Measurements from ENCODE around the gene CDH23. TPM values are rescaled to one million over a fixed set of nuclear protein-coding genes. Genes with fewer than 3 reads are reported as not detected.

Gene CDH23
- total RNA-seq, 6 donors from 2014 or later, result 4.7 to 29.3 (median 10.4) TPM

GRCh38 chr10:71395621-71396020 lies 1.1 kb upstream of the CDH23 start:
- no peaks in the 10 kb centered on the region for H3K9me3 ChIP-seq
- ATAC-seq (ENCODE audit: low FRiP score in 2 of 2) (no peak), DNase-seq (peak in 1 of 2 donors; percentile 6)
- H3K4me1 ChIP-seq, result peaks cover 14 to 25% (median 16%) of the 10 kb centered on the region in 4 donors
- H3K4me3 ChIP-seq, result no peak overlapping the region
- peaks cover 0 to 32% (median 16%) of the 10 kb centered on the region in 4 donors for H3K27me3 ChIP-seq
- no peak for TF ChIP-seq EP300 (IDR thresholded peaks at IDR 0.05)
- peak in 1 of 6 experiments; percentile 12 for TF ChIP-seq CTCF (IDR thresholded peaks at IDR 0.05)
- H3K27ac ChIP-seq, result no peak overlapping the region
- 86 to 88% methylated on average over 4 of the region's 4 CpGs for WGBS, 2 donors
- no peaks in the 10 kb centered on the region for H3K36me3 ChIP-seq

- ATAC-seq (ENCODE audit: low FRiP score in 2 of 2), result peak in 1 of 2 donors; percentile 40
- 31 to 42% methylated on average over 19 to 26 of the region's 46 CpGs for WGBS, 2 donors
- H3K27ac ChIP-seq, result peak overlapping the region in 1 of 4 donors; percentile 67
- H3K36me3 ChIP-seq, result no peaks in the 10 kb centered on the region
- H3K9me3 ChIP-seq, result no peaks in the 10 kb centered on the region
- H3K27me3 ChIP-seq, result peaks cover 0 to 32% (median 16%) of the 10 kb centered on the region in 4 donors
- TF ChIP-seq CTCF (IDR thresholded peaks at IDR 0.05) (peak in 4 of 6 experiments; percentile 38 to 67 (median 52)), POLR2AphosphoS5 (IDR thresholded peaks at IDR 0.05) (no peak)
- DNase-seq, result peak; percentile 30 to 88
- H3K4me1 ChIP-seq, result peaks cover 14 to 25% (median 16%) of the 10 kb centered on the region in 4 donors
- H3K4me3 ChIP-seq, result peak overlapping the region in 3 of 4 donors; percentile 49 to 51 (median 50)
These were observed 523 bp upstream of the CDH23 start for GRCh38 chr10:71396084-71396710.

GRCh38 chr10:71397296-71398212 lies 834 bp downstream of the CDH23 start:
- Histone ChIP-seq H3K4me1 (peaks cover 14 to 25% (median 16%) of the 10 kb centered on the region in 4 donors), H3K4me3 (peak overlapping the region; percentile 19 to 51 (median 50)), H3K9me3 (no peaks in the 10 kb centered on the region), H3K27me3 (peaks cover 0 to 32% (median 16%) of the 10 kb centered on the region in 4 donors), H3K36me3 (no peaks in the 10 kb centered on the region), H3K27ac (peak overlapping the region in 2 of 4 donors; percentile 7 to 67)
- DNase-seq (peak; percentile 20 to 90), ATAC-seq (ENCODE audit: low FRiP score in 2 of 2) (peak in 1 of 2 donors; percentile 16)
- 0 to 4% methylated on average over 5 to 28 of the region's 82 CpGs for WGBS, 2 donors
- no peak for TF ChIP-seq POLR2AphosphoS5 (IDR thresholded peaks at IDR 0.05)
- no peak for TF ChIP-seq POLR2A (IDR thresholded peaks at IDR 0.05)
- TF ChIP-seq CTCF (IDR thresholded peaks at IDR 0.05), result no peak
- no peak for TF ChIP-seq EP300 (IDR thresholded peaks at IDR 0.05)

- DNase-seq (no peak), ATAC-seq (ENCODE audit: low FRiP score in 2 of 2) (no peak)
- no peaks in the 10 kb centered on the region for H3K36me3 ChIP-seq
- peaks cover 14 to 25% (median 16%) of the 10 kb centered on the region in 4 donors for H3K4me1 ChIP-seq
- 77 to 81% methylated on average over 4 of the region's 4 CpGs for WGBS, 2 donors
- peaks cover 0 to 32% (median 16%) of the 10 kb centered on the region in 4 donors for H3K27me3 ChIP-seq
- H3K27ac ChIP-seq, result no peak overlapping the region
- H3K9me3 ChIP-seq, result no peaks in the 10 kb centered on the region
- no peak for TF ChIP-seq POLR2AphosphoS5 (IDR thresholded peaks at IDR 0.05)
- TF ChIP-seq EP300 (IDR thresholded peaks at IDR 0.05), result no peak
- no peak for TF ChIP-seq POLR2A (IDR thresholded peaks at IDR 0.05)
- TF ChIP-seq CTCF (IDR thresholded peaks at IDR 0.05), result no peak
- peak overlapping the region in 1 of 4 donors; percentile 51 for H3K4me3 ChIP-seq
These were observed 2.3 kb downstream of the CDH23 start for GRCh38 chr10:71398976-71399375.

All from upper lobe of left lung (tissue), 6 donors.